A549 (cell line): ENCODE measurements around the gene RPS27A. TPM values are rescaled to one million over a fixed set of nuclear protein-coding genes. Genes with fewer than 3 reads are reported as not detected.
"Not testable (repeated sequence)": the region's sequence is repeated elsewhere in the genome, so short reads cannot be mapped to it uniquely, and the experiment has no call there.

ENCODE experiments used
- ATAC-seq, 2 experiments: fragments of 200-7000 bp in 1 of 2; fragments of >200 bp in 1 of 2; cut with Nextera tagmentation in 1 of 2; cut with Tn5 transposase in 1 of 2; 3 replicates each; pipeline versions ENCODE4 v1.8.0 to v1.9.1; 2018 to 2020; ENCODE audit warnings: mild to moderate bottlenecking in 1 of 2, moderate library complexity in 1 of 2
- CTCF ChIA-PET: fragments of 300-600 bp; sonication (Branson Sonifier 250); formaldehyde crosslinking; extraction: SDS; loops from one replicate; lab custom pipeline; 2021; ENCODE audit warnings: antibody characterized with exemption, inconsistent platforms; lab: Yijun Ruan, JAX
- POLR2A ChIA-PET: fragments of 350-600 bp; formaldehyde crosslinking; extraction: SDS; loops from one replicate; lab custom pipeline; 2021; ENCODE audit warnings: antibody characterized with exemption, inconsistent platforms; lab: Yijun Ruan, JAX
- DNase-seq, 2 experiments: peaks; one replicate each; pipeline versions ENCODE4 v3.0.0 to v3.0.0-alpha.2; 2011 to 2016; ENCODE audit warnings: low read depth in 1 of 2, low spot score in 1 of 2
- FAIRE-seq: peaks from 2 replicates; lab custom pipeline; 2011; peaks lifted over from hg19 to GRCh38; lab: Jason Lieb, UNC
- H3K27ac ChIP-seq, 2 experiments: fragments of >200 bp; sonication (Bioruptor Twin); formaldehyde crosslinking; 3 replicates each; pipeline ENCODE4 v1.5.1; 2016 to 2017
- H3K4me1 ChIP-seq: fragments of >200 bp; sonication (Bioruptor Twin); formaldehyde crosslinking; 3 replicates; pipeline ENCODE4 v1.6.1; 2016
- H3K4me2 ChIP-seq: fragments of >200 bp; sonication (Bioruptor Twin); formaldehyde crosslinking; 3 replicates; pipeline ENCODE4 v1.6.1; 2016
- H3K4me3 ChIP-seq: fragments of >200 bp; sonication (Bioruptor Twin); formaldehyde crosslinking; 3 replicates; pipeline ENCODE4 v1.5.1; 2016
- H3K9me3 ChIP-seq: fragments of >200 bp; sonication (Bioruptor Twin); formaldehyde crosslinking; 3 replicates; pipeline ENCODE4 v1.6.1; 2016
- CBX2 ChIP-seq: fragments of 200-600 bp; sonication (generic); IDR thresholded peaks from 2 replicates; pipeline ENCODE4 v1.6.1; 2016; ENCODE audit warnings: low read depth, mild to moderate bottlenecking, borderline replicate concordance
- CEBPB ChIP-seq, 2 experiments: fragments of >200 bp in 1 of 2; sonication (Bioruptor Twin) in 1 of 2; formaldehyde crosslinking in 1 of 2; IDR thresholded peaks; 2 replicates each; pipeline ENCODE4 v1.6.1; 2012 to 2016
- EHF ChIP-seq: fragments of 250-450 bp; sonication (Bioruptor Pico); IDR thresholded peaks from 2 replicates; pipeline ENCODE4 v1.5.0; 2020; ENCODE audit warnings: mild to moderate bottlenecking
- EHMT2 ChIP-seq: fragments of 200-600 bp; sonication (generic); IDR thresholded peaks from 2 replicates; pipeline ENCODE4 v1.6.1; 2016; ENCODE audit warnings: antibody characterized with exemption, low read depth, mild to moderate bottlenecking, moderate library complexity
- ESRRA ChIP-seq: fragments of 150-350 bp; IDR thresholded peaks from 2 replicates; pipeline ENCODE4 v1.6.1; 2014; ENCODE audit warnings: mild to moderate bottlenecking, low read length, borderline replicate concordance
- FOSL2 ChIP-seq, 2 experiments: fragments of 450-650 bp in 1 of 2; fragments of >200 bp in 1 of 2; sonication (Bioruptor Twin) in 1 of 2; formaldehyde crosslinking; IDR thresholded peaks; 2 replicates each; pipeline versions ENCODE4 v1.5.0 to v1.6.1; 2016 to 2020; ENCODE audit warnings: mild to moderate bottlenecking in 1 of 2, moderate library complexity in 1 of 2
- HDAC2 ChIP-seq: fragments of 200-600 bp; sonication (generic); IDR thresholded peaks from 2 replicates; pipeline ENCODE4 v1.6.1; 2016
- HOXB13 ChIP-seq: fragments of 250-450 bp; sonication (Bioruptor Pico); IDR thresholded peaks from 2 replicates; pipeline ENCODE4 v1.5.0; 2020; ENCODE audit warnings: low read depth, mild to moderate bottlenecking, moderate library complexity
- KDM5A ChIP-seq: fragments of 200-600 bp; sonication (generic); IDR thresholded peaks from 2 replicates; pipeline ENCODE4 v1.6.1; 2016; ENCODE audit warnings: antibody characterized with exemption, mild to moderate bottlenecking
- MAFK ChIP-seq: fragments of 450-650 bp; IDR thresholded peaks from 2 replicates; pipeline ENCODE4 v1.6.1; 2014; ENCODE audit not compliant: partially characterized antibody
- PHF8 ChIP-seq: fragments of 200-600 bp; sonication (generic); IDR thresholded peaks from 2 replicates; pipeline ENCODE4 v1.6.1; 2016; ENCODE audit warnings: low read depth, mild to moderate bottlenecking, antibody characterized with exemption, moderate library complexity, borderline replicate concordance
- RAD21 ChIP-seq, 2 experiments: fragments of >200 bp in 1 of 2; sonication (Bioruptor Twin) in 1 of 2; formaldehyde crosslinking in 1 of 2; IDR thresholded peaks in 1 of 2; conservative IDR thresholded peaks in 1 of 2; 2 replicates in 1 of 2; 3 replicates in 1 of 2; pipeline ENCODE4 v1.6.1; 2012 to 2018; ENCODE audit warnings: inconsistent platforms in 1 of 2
- RCOR1 ChIP-seq: fragments of 150-350 bp; IDR thresholded peaks from 2 replicates; pipeline ENCODE4 v1.6.1; 2014; ENCODE audit warnings: antibody characterized with exemption, low read length, low read depth
- RFX5 ChIP-seq: fragments of 450-650 bp; IDR thresholded peaks from 2 replicates; pipeline ENCODE4 v1.7.1; 2014; ENCODE audit warnings: antibody characterized with exemption, mild to moderate bottlenecking, moderate library complexity
- TP53 ChIP-seq: fragments of 250-450 bp; sonication (Bioruptor Pico); IDR thresholded peaks from 2 replicates; pipeline ENCODE4 v1.5.0; 2021; ENCODE audit warnings: mild to moderate bottlenecking, moderate library complexity
- ZC3H11A ChIP-seq: fragments of 450-650 bp; IDR thresholded peaks from 2 replicates; pipeline ENCODE4 v1.6.1; 2014; ENCODE audit warnings: antibody characterized with exemption, mild to moderate bottlenecking
- ZFP36 ChIP-seq: fragments of 450-650 bp; IDR thresholded peaks from 2 replicates; pipeline ENCODE4 v1.6.1; 2014; ENCODE audit warnings: borderline replicate concordance; ENCODE audit not compliant: partially characterized antibody
- WGBS: methylation state at CpG from one replicate; pipeline ENCODE4 v1.1.6; 2017; ENCODE audit errors: missing lambda C conversion rate; 5-methylcytosine and 5-hydroxymethylcytosine counted together
- polyA plus RNA-seq, 4 experiments: library from polyadenylated mRNA; depleted of rRNA in 3 of 4; stranded (reverse); fragments of >200 nt; fragmentation: RNase III in 1 of 4; extraction: RNeasy Plus Mini Kit Qiagen cat#74134 plus additional on column Dnase treatment in 1 of 4; gene quantifications; 2 replicates in 3 of 4; 3 replicates in 1 of 4; pipeline ENCODE4 v1.2.3, GENCODE V29; 2011 to 2017
- TF ChIP-seq, protein P1 (sequence below): IDR thresholded peaks from 2 replicates; pipeline ENCODE4 v1.6.1; 2012; ENCODE audit warnings: low read depth, borderline replicate concordance
- TF ChIP-seq, protein P2 (sequence below): fragments of 250-450 bp; sonication (Bioruptor Pico); IDR thresholded peaks from 2 replicates; pipeline ENCODE4 v1.5.0; 2021; ENCODE audit warnings: mild to moderate bottlenecking, moderate library complexity, borderline replicate concordance

The RPS27A gene
- polyA plus RNA-seq, 2 of the 4 experiments (the other 2 are of a cell fraction): 2,882 to 3,746 TPM

DNA sequence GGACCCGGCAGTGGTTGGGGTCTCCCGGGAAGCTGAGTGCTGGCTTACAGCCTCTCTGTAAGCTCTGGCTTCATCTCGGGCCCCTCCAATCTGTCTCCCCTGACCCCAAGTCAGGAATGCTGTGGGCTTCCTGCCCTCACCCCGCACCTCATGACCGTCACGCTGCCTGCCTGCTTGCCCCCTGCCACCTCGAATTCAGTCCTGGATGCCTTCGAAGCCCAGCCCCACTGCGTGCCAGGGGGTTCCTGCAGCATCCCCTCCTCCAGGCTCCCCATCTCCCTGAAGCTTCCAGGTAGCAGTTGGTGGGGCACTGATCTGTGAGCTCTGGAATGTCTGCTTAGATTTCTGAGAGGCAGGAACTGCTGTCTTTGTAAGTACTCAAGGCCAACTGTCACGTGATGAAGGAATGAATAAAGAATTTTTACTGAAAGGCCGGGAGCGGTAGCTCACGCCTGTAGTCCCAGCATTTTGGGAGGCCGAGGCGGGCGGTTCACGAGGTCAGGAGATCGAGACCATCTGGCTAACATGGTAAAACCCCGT is 6.9 kb upstream of the RPS27A start (continued):
- no peak for TF ChIP-seq FOSL2 (IDR thresholded peaks at IDR 0.05)
- no peak for TF ChIP-seq FOSL2 (CRISPR knock-in tag; IDR thresholded peaks at IDR 0.05)
- no peak for TF ChIP-seq HDAC2
- TF ChIP-seq, all 56 proteins: peak for 0

DNA sequence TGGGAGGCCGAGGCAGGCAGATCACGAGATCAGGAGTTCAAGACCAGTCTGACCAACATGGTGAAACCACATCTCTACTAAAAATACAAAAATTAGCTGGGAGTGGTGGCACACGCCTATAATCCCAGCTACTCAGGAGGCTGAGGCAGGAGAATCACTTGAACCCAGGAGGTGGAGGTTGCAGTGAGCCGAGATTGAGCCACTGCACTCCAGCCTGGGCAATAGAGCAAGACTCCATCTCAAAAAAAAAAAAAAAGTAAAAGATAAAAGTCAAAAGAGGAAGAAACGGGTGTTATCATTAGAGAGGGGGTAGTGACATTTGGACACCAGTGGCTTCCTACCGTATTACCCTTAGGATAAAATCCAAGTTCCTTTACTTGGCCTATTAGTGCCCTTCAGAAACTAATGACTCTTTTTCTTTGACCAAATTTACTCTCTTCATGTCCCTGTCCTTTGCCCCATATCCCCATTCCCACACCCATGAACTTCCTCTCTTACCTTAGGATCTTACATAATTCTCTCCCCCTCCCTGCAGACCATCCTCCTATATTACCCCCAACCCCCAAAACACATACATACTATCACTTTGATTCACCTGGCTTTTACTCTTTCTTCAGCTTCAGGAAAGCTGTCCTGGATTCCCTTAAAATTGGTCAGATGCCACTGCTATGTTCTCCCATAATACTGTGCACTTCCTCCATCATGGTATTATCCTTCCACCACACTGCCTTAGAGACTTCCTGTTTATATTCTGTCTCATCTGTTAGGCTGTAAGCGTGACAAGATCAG is 4.9 kb upstream of the RPS27A start:
- not testable (repeated sequence) for FAIRE-seq

DNA sequence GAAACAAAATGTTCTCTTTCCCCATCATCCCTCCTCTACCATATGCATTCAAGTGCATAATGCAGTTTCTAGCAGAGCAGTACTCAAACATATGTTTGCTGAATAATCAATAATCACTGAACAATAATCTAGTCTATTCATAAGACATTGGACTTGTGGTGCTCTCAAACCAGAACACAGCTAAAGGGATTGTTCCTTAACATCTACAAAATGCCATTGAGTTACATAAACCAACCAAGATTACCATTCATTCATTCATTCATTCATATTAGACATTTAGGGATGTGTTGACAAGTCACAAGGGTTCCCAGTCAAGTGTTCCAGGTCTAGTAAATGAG is 4.3 kb upstream of the RPS27A start:
- H3K27ac ChIP-seq: no peak overlapping the region
- ATAC-seq: no peak
- TF ChIP-seq EHMT2 (no peak), MAFK (peak; percentile 69)
- CTCF ChIA-PET: no interaction called here
- POLR2A ChIA-PET: no interaction called here
- no peak for FAIRE-seq
- H3K4me3 ChIP-seq: no peak overlapping the region
- H3K4me2 ChIP-seq: no peak overlapping the region
- peaks cover 10% of the 10 kb centered on the region; the same call in 1 of the 3 replicates for H3K4me1 ChIP-seq
- no peaks in the 10 kb centered on the region for H3K9me3 ChIP-seq
- DNase-seq: no peak

More for the DNA sequence above, 4.9 kb upstream of the RPS27A start:
- POLR2A ChIA-PET, H3K9me3 ChIP-seq, H3K27ac ChIP-seq, ATAC-seq, H3K4me2 ChIP-seq, CTCF ChIA-PET, DNase-seq, H3K4me3 ChIP-seq: not testable (repeated sequence)
- H3K4me1 ChIP-seq: peaks cover 12% of the 10 kb centered on the region; the same call in 2 of the 3 replicates
- WGBS: 89% methylated on average over 7 of the region's 7 CpGs

DNA sequence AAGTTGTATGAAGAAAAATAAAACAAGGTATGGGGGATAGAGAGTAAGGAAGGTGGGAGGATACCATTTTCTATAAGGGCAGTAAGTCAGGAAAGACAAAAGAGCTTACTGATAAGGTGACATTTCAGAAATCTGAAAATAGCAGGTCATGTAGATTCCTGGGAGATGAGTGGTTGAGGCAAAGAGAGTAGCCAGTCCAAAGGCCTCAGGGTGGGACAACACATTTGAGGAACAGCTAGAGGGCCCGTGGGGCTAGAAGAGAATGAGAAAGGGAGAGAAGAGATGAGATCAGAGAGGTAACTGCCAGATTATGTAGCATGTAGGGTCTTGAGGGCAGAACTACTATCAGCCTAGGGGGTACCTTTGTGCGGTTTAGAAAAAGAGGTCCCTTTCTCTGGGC is 3.3 kb upstream of the RPS27A start:
- Histone ChIP-seq H3K4me3 (no peak overlapping the region), H3K9me3 (no peaks in the 10 kb centered on the region), H3K27ac (no peak overlapping the region), H3K4me2 (no peak overlapping the region), H3K4me1 (peaks cover 16% of the 10 kb centered on the region)
- ChIA-PET CTCF (interaction anchor here (1.2 kb wide), 1 partner anchor 42 kb away, joined by 3 read pairs; no protein-coding TSS in a partner anchor), POLR2A (no interaction called here)
- WGBS: 75% methylated on average over 2 of the region's 2 CpGs
- ATAC-seq (no peak), FAIRE-seq (no peak), DNase-seq (no peak)
- TF ChIP-seq RAD21 (conservative IDR thresholded peaks at IDR 0.05 in 1 of 2, IDR thresholded peaks at IDR 0.05 in 1 of 2) (no peak), RCOR1 (no peak), RFX5 (no peak), EHF (CRISPR knock-in tag) (no peak), TP53 (CRISPR knock-in tag) (no peak), KDM5A (no peak), PHF8 (no peak), HDAC2 (no peak), ZFP36 (no peak), HOXB13 (CRISPR knock-in tag) (no peak), ZC3H11A (no peak), CBX2 (no peak), ESRRA (no peak), EHMT2 (no peak), CEBPB (IDR thresholded peaks at IDR 0.05) (no peak)
- TF ChIP-seq, protein P1, sequence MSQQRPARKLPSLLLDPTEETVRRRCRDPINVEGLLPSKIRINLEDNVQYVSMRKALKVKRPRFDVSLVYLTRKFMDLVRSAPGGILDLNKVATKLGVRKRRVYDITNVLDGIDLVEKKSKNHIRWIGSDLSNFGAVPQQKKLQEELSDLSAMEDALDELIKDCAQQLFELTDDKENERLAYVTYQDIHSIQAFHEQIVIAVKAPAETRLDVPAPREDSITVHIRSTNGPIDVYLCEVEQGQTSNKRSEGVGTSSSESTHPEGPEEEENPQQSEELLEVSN: no peak
- TF ChIP-seq, protein P2, sequence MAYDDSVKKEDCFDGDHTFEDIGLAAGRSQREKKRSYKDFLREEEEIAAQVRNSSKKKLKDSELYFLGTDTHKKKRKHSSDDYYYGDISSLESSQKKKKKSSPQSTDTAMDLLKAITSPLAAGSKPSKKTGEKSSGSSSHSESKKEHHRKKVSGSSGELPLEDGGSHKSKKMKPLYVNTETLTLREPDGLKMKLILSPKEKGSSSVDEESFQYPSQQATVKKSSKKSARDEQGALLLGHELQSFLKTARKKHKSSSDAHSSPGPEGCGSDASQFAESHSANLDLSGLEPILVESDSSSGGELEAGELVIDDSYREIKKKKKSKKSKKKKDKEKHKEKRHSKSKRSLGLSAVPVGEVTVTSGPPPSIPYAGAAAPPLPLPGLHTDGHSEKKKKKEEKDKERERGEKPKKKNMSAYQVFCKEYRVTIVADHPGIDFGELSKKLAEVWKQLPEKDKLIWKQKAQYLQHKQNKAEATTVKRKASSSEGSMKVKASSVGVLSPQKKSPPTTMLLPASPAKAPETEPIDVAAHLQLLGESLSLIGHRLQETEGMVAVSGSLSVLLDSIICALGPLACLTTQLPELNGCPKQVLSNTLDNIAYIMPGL (CRISPR knock-in tag): no peak
